GM12878 (cell line): Measurements from ENCODE around the gene ROBO1.

Source experiments
- POLR2A ChIP-seq: IDR thresholded peaks from 2 replicates; pipeline ENCODE4 v1.6.1; 2011; ENCODE audit warnings: low read depth, mild to moderate bottlenecking, low read length
- TF ChIP-seq, protein P1 (sequence below), 3 experiments: IDR thresholded peaks in 2 of 3; conservative IDR thresholded peaks in 1 of 3; 2 replicates each; pipeline ENCODE4 v1.5.1; 2011; ENCODE audit warnings: low read depth in 3 of 3, low read length in 3 of 3, mild to moderate bottlenecking in 3 of 3, control low read depth in 2 of 3, moderate library complexity in 2 of 3, inconsistent platforms in 1 of 3, mixed read lengths in 1 of 3; ENCODE audit not compliant: control insufficient read depth in 2 of 3, insufficient read depth in 1 of 3; ENCODE audit errors: extremely low read depth in 1 of 3

DNA sequence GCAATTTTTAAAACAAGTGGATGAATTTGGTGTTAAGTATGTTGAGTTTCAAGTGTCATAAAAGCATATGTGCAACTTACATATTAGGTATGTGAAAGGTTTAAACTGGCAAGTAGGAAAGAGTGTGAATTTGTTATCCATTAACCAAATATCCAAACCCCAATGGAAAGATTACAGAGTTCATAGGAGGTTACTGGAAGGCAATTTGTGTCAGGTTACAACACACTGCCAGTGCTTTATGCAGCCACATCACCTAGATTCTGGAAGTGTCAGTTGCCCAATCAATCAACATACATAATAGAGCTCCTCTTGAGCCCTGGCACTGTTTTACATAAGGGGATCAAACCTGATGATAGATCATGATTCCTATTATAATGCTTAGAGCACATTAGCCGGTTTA, 261.0 kb downstream of the ROBO1 start:
- no peak for TF ChIP-seq POLR2A
- TF ChIP-seq, protein P1, sequence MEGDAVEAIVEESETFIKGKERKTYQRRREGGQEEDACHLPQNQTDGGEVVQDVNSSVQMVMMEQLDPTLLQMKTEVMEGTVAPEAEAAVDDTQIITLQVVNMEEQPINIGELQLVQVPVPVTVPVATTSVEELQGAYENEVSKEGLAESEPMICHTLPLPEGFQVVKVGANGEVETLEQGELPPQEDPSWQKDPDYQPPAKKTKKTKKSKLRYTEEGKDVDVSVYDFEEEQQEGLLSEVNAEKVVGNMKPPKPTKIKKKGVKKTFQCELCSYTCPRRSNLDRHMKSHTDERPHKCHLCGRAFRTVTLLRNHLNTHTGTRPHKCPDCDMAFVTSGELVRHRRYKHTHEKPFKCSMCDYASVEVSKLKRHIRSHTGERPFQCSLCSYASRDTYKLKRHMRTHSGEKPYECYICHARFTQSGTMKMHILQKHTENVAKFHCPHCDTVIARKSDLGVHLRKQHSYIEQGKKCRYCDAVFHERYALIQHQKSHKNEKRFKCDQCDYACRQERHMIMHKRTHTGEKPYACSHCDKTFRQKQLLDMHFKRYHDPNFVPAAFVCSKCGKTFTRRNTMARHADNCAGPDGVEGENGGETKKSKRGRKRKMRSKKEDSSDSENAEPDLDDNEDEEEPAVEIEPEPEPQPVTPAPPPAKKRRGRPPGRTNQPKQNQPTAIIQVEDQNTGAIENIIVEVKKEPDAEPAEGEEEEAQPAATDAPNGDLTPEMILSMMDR (IDR thresholded peaks at IDR 0.05 in 2 of 3, conservative IDR thresholded peaks at IDR 0.05 in 1 of 3; ENCODE audit: control insufficient read depth in 2 of 3, extremely low read depth in 1 of 3, insufficient read depth in 1 of 3, low read depth in 3 of 3, low read length in 3 of 3): no peak
